ENCODE measurements around the gene SMAD1.

The SMAD1 gene

DNA sequence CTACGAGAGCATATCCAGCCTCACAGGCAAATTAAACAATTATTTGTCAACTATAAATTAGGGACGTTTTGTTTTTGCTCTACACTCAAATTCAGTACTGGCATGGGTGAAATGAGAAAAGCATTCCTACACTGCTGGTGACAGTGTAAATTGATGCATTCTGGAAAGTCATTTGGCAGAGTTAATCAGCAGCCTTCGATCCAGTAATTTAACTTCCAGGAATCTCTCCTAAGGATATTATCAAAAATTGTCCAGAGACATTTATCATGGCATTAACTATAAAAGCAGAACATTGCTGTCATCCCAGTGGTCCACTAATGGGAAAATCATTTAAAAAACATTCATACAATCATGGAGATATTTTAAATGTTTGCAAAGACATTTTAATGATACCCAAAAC, 70.0 kb downstream of the SMAD1 start:
- Histone ChIP-seq H3K4me1 (ENCODE audit: low read depth, poor library complexity, severe bottlenecking) (peaks cover 45% of the 10 kb centered on the region), H3K27me3 (ENCODE audit: insufficient read depth, low read depth) (no peaks in the 10 kb centered on the region), H3K79me2 (ENCODE audit: insufficient read depth, low read depth) (no peaks in the 10 kb centered on the region), H4K20me1 (ENCODE audit: insufficient read depth) (no peaks in the 10 kb centered on the region), H3K4me3 (IDR thresholded peaks at IDR 0.05; ENCODE audit: insufficient read depth, low read depth, low read length) (no peak overlapping the region), H2AFZ (ENCODE audit: low read depth) (no peak overlapping the region), H3K9ac (no peak overlapping the region; the same call in 1 of the 2 replicates), H3K4me2 (peak overlapping the region; percentile 55), H3K36me3 (ENCODE audit: insufficient read depth) (no peaks in the 10 kb centered on the region), H3K27ac (peak overlapping the region; percentile 64)
- TF ChIP-seq, protein P1, sequence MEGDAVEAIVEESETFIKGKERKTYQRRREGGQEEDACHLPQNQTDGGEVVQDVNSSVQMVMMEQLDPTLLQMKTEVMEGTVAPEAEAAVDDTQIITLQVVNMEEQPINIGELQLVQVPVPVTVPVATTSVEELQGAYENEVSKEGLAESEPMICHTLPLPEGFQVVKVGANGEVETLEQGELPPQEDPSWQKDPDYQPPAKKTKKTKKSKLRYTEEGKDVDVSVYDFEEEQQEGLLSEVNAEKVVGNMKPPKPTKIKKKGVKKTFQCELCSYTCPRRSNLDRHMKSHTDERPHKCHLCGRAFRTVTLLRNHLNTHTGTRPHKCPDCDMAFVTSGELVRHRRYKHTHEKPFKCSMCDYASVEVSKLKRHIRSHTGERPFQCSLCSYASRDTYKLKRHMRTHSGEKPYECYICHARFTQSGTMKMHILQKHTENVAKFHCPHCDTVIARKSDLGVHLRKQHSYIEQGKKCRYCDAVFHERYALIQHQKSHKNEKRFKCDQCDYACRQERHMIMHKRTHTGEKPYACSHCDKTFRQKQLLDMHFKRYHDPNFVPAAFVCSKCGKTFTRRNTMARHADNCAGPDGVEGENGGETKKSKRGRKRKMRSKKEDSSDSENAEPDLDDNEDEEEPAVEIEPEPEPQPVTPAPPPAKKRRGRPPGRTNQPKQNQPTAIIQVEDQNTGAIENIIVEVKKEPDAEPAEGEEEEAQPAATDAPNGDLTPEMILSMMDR (conservative IDR thresholded peaks at IDR 0.05; ENCODE audit: low read depth, low read length) = no peak

DNA sequence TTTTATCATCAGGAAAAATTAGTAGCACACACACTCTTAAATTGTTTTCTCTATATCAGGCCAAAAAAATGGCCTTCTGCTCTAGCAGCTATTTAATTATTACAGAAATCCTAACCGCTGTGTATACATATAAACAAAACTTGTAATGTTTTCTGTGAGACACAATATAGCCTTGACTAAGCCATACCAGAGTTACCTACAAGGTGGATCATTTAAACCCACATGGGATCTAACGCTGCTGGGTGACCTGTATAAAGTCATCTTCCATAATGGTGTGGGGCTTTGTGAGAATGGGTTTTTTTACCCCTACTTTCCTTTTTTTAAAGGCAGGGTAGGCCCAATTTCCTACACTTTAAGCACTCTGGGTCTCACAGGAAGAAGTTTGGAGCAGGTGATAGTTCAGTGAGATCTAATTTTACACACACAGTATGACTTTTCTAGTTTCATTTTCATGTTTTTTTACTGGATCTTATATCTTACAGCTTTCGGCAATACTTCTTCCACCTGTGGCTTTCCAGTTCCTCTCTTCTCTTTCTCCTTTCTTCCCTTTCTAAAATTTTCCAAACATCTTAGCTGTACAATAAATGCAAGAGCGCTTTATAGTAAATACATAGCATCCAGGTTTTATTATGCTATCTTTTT, 70.6 kb downstream of the SMAD1 start:
- TF ChIP-seq, protein P1 (conservative IDR thresholded peaks at IDR 0.05; ENCODE audit: low read depth, low read length) = no peak
- Histone ChIP-seq H2AFZ (ENCODE audit: low read depth) (peak overlapping the region; percentile 2; the same call in 1 of the 2 replicates), H3K4me2 (peak overlapping the region; percentile 55), H3K27ac (peak overlapping the region; percentile 64), H3K9ac (peak overlapping the region; percentile 15; the same call in 1 of the 2 replicates), H4K20me1 (ENCODE audit: insufficient read depth) (no peaks in the 10 kb centered on the region), H3K36me3 (ENCODE audit: insufficient read depth) (no peaks in the 10 kb centered on the region), H3K79me2 (ENCODE audit: insufficient read depth, low read depth) (no peaks in the 10 kb centered on the region), H3K4me1 (ENCODE audit: low read depth, poor library complexity, severe bottlenecking) (peaks cover 45% of the 10 kb centered on the region), H3K4me3 (IDR thresholded peaks at IDR 0.05; ENCODE audit: insufficient read depth, low read depth, low read length) (no peak overlapping the region), H3K27me3 (ENCODE audit: insufficient read depth, low read depth) (no peaks in the 10 kb centered on the region)

DNA sequence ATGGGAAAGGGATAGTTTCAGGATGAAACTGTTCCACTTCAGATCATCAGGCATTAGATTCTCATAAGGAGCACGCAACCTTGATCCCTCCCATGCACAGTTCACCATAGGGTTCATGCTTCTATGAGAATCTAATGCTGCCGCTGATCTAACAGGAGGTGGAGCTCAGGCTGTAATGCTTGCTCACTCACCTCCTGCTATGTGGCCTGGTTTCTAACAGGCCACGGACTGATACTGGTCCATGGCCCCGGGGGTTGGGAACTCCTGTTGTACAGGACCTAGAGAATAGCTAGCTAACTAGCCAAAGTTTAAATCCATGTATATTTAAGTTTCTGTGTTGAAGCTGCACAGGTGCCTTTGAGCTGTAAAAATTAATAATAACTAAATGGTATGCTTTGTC, 71.7 kb downstream of the SMAD1 start:
- peaks cover 45% of the 10 kb centered on the region for H3K4me1 ChIP-seq (ENCODE audit: low read depth, poor library complexity, severe bottlenecking)
- TF ChIP-seq, protein P1 (conservative IDR thresholded peaks at IDR 0.05; ENCODE audit: low read depth, low read length) = no peak
- no peak overlapping the region; the same call in 1 of the 2 replicates for H3K27ac ChIP-seq
- no peak overlapping the region for H3K4me3 ChIP-seq (IDR thresholded peaks at IDR 0.05; ENCODE audit: insufficient read depth, low read depth, low read length)
- no peaks in the 10 kb centered on the region for H4K20me1 ChIP-seq (ENCODE audit: insufficient read depth)
- H3K4me2 ChIP-seq = no peak overlapping the region
- no peaks in the 10 kb centered on the region for H3K36me3 ChIP-seq (ENCODE audit: insufficient read depth)
- no peak overlapping the region for H3K9ac ChIP-seq
- no peak overlapping the region for H2AFZ ChIP-seq (ENCODE audit: low read depth)
- H3K79me2 ChIP-seq (ENCODE audit: insufficient read depth, low read depth) = no peaks in the 10 kb centered on the region
- no peaks in the 10 kb centered on the region for H3K27me3 ChIP-seq (ENCODE audit: insufficient read depth, low read depth)

DNA sequence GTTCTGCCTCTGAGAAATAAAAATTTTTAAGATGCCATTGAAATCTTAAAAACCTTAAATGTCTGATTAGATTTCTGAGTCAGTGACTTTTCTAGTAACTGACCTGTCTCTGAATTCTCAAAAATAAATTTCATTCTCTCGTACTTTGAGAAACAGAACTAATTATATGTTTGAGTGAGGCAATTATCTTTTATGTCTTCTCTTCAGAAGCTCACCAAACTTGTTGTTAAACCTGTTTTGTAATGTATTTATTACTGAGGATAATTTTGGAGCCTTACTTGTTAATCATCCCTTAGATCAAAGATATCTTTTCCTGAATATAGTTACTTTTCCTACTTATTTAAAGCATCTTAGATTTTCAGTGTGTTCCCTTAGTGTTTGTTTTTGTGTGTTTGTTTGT, 73.0 kb downstream of the SMAD1 start:
- Histone ChIP-seq H3K4me2 (no peak overlapping the region), H2AFZ (ENCODE audit: low read depth) (no peak overlapping the region), H3K9ac (no peak overlapping the region), H3K27ac (no peak overlapping the region), H3K4me3 (IDR thresholded peaks at IDR 0.05; ENCODE audit: insufficient read depth, low read depth, low read length) (no peak overlapping the region), H3K4me1 (ENCODE audit: low read depth, poor library complexity, severe bottlenecking) (peaks cover 45% of the 10 kb centered on the region), H3K79me2 (ENCODE audit: insufficient read depth, low read depth) (no peaks in the 10 kb centered on the region), H3K36me3 (ENCODE audit: insufficient read depth) (no peaks in the 10 kb centered on the region), H4K20me1 (ENCODE audit: insufficient read depth) (no peaks in the 10 kb centered on the region), H3K27me3 (ENCODE audit: insufficient read depth, low read depth) (no peaks in the 10 kb centered on the region)
- TF ChIP-seq, protein P1 (conservative IDR thresholded peaks at IDR 0.05; ENCODE audit: low read depth, low read length) = no peak
